ENCODE results near the gene KCNJ11.

Gene KCNJ11

GRCh38 chr11:17350455-17351171 lies 37.8 kb downstream of the KCNJ11 start:
- TF ChIP-seq ZFX (IDR thresholded peaks at IDR 0.05; ENCODE audit: borderline replicate concordance): no peak
- no peak for TF ChIP-seq CTCF (IDR thresholded peaks at IDR 0.05)
- no peak overlapping the region for H3K27ac ChIP-seq

- TF ChIP-seq ZFX (IDR thresholded peaks at IDR 0.05; ENCODE audit: borderline replicate concordance) (no peak), CTCF (IDR thresholded peaks at IDR 0.05) (no peak)
- no peak overlapping the region for H3K27ac ChIP-seq
Observed at GRCh38 chr11:17347676-17348075, 40.8 kb downstream of the KCNJ11 start.

- TF ChIP-seq ZFX (IDR thresholded peaks at IDR 0.05; ENCODE audit: borderline replicate concordance): no peak
- H3K27ac ChIP-seq: no peak overlapping the region
Observed at GRCh38 chr11:17343907-17344306, 44.6 kb downstream of the KCNJ11 start.

GRCh38 chr11:17343257-17343656 lies 45.2 kb downstream of the KCNJ11 start:
- no peak for TF ChIP-seq ZFX (IDR thresholded peaks at IDR 0.05; ENCODE audit: borderline replicate concordance)
- TF ChIP-seq CTCF (IDR thresholded peaks at IDR 0.05): no peak
- no peak overlapping the region for H3K27ac ChIP-seq
